Measurements from ENCODE around the gene POLR3GL. TPM values are rescaled to one million over a fixed set of nuclear protein-coding genes. Genes with fewer than 3 reads are reported as not detected.

The POLR3GL gene, protein sequence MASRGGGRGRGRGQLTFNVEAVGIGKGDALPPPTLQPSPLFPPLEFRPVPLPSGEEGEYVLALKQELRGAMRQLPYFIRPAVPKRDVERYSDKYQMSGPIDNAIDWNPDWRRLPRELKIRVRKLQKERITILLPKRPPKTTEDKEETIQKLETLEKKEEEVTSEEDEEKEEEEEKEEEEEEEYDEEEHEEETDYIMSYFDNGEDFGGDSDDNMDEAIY
- total RNA-seq (2014; rRNA removed; shearing (Covaris generic)) (19.8 and 29.8 TPM in 2 replicates), total RNA-seq (2022) (27.3 and 30.7 TPM in 2 replicates), Bru-seq, nascent RNA (percentile 80 among the genes with signal in this experiment), BruChase-seq, experiment 1, labeled RNA remaining after a 6-hour chase (percentile 93 among the genes with signal in this experiment), BruChase-seq, experiment 2, labeled RNA remaining after a 2-hour chase (percentile 90 among the genes with signal in this experiment)
- long read RNA-seq, transcript POLR3GL-202 (8 exons, 1,165 nt), result major isoform, 60 of 71 reads
- long read RNA-seq, partial matches to known transcripts, result 5 of 71 reads
- long read RNA-seq, other reads (novel, unspliced or antisense), result 3 of 71 reads

- H3K4me1 ChIP-seq (ENCODE audit: insufficient read depth, low read length, poor library complexity, severe bottlenecking), result peaks cover 51% of the 10 kb centered on the region
- intact Hi-C loops (cut with micrococcal nuclease; ENCODE audit: unreplicated experiment), result loop anchor here (1.0 kb wide), 1 partner anchor 37 kb away; the partner anchor contains the start of gene RBM8A
- H2AFZ ChIP-seq (ENCODE audit: low read length), result peak within 1 kb of the TSS; percentile 84
- H3K4me3 ChIP-seq (ENCODE audit: low read depth, low read length, poor library complexity, severe bottlenecking), result peak within 1 kb of the TSS; percentile 75
- TF ChIP-seq EZH2phosphoT487 (IDR thresholded peaks at IDR 0.05; ENCODE audit: borderline replicate concordance, low read depth, low read length), result no peak
- no peak for TF ChIP-seq CTCF (conservative IDR thresholded peaks at IDR 0.05; ENCODE audit: low read length)
- H3K9me2 ChIP-seq (ENCODE audit: insufficient read depth, low read length), result no peaks in the 10 kb centered on the region
- ChIA-PET CTCF (ENCODE audit: unreplicated experiment) (interaction anchor here (0.6 to 1.1 kb wide), 4 partner anchors 33 to 119 kb away, joined by 3 read pairs; partner anchors contain the start of gene NUDT17), POLR2A (interaction anchor here (0.5 to 5.5 kb wide), 23 partner anchors 10 to 138 kb away, joined by 3 to 58 read pairs (median 4); partner anchors contain the start of genes NUDT17, PIAS3 and RBM8A)
- DNase-seq (ENCODE audit: low spot score), result peak; percentile 95
- H3K9me3 ChIP-seq (ENCODE audit: low read length), result peaks cover 3% of the 10 kb centered on the region; the same call in 1 of the 2 replicates
- H3K4me2 ChIP-seq (ENCODE audit: low read length), result peak within 1 kb of the TSS; percentile 96
- H3K27ac ChIP-seq (ENCODE audit: low read depth, low read length, poor library complexity, severe bottlenecking), result peak within 1 kb of the TSS; percentile 36
- peaks cover 6% of the 10 kb centered on the region for H3K36me3 ChIP-seq (ENCODE audit: insufficient read depth, low read length)
- TSS peak; percentile 92 for BruUV-seq (replicated peaks)
- H3K79me2 ChIP-seq (ENCODE audit: insufficient read depth, low read depth, low read length), result peaks cover 6% of the 10 kb centered on the region; the same call in 1 of the 2 replicates
- no peaks in the 10 kb centered on the region for H4K20me1 ChIP-seq (ENCODE audit: insufficient read depth, low read length)
Observed at GRCh38 chr1:145964328-145965118, at the start of gene POLR3GL, which contains the start of gene ANKRD34A. TSS of gene POLR3GL (plus strand) at chr1:145964690. CDS start at chr1:145974866, 10,176 bp downstream. TSS of gene ANKRD34A (minus strand) at chr1:145964575. CDS start at chr1:145961759, 2,816 bp downstream.

- H3K9me3 ChIP-seq (ENCODE audit: low read length), result no peaks in the 10 kb centered on the region
- BruUV-seq (replicated peaks), result no TSS peak
- ChIA-PET CTCF (ENCODE audit: unreplicated experiment) (interaction anchor here (0.8 kb wide), 1 partner anchor 25 kb away, joined by 3 read pairs; no protein-coding TSS in a partner anchor), POLR2A (interaction anchor here (1.1 kb wide), 1 partner anchor 57 kb away, joined by 4 read pairs; the partner anchor contains the start of gene PIAS3)
- H3K36me3 ChIP-seq (ENCODE audit: insufficient read depth, low read length), result peaks cover 27% of the 10 kb centered on the region; the same call in 1 of the 2 replicates
- no peaks in the 10 kb centered on the region for H3K9me2 ChIP-seq (ENCODE audit: insufficient read depth, low read length)
- no peaks in the 10 kb centered on the region for H4K20me1 ChIP-seq (ENCODE audit: insufficient read depth, low read length)
- no peak for DNase-seq (ENCODE audit: low spot score)
- TF ChIP-seq CTCF (conservative IDR thresholded peaks at IDR 0.05; ENCODE audit: low read length), result no peak
- no peak for TF ChIP-seq EZH2phosphoT487 (IDR thresholded peaks at IDR 0.05; ENCODE audit: borderline replicate concordance, low read depth, low read length)
- no peak overlapping the region for H3K4me3 ChIP-seq (ENCODE audit: low read depth, low read length, poor library complexity, severe bottlenecking)
- H3K27ac ChIP-seq (ENCODE audit: low read depth, low read length, poor library complexity, severe bottlenecking), result no peak overlapping the region
- H3K79me2 ChIP-seq (ENCODE audit: insufficient read depth, low read depth, low read length), result no peaks in the 10 kb centered on the region
- peaks cover 22% of the 10 kb centered on the region for H3K4me1 ChIP-seq (ENCODE audit: insufficient read depth, low read length, poor library complexity, severe bottlenecking)
- H3K4me2 ChIP-seq (ENCODE audit: low read length), result no peak overlapping the region
- intact Hi-C loops (cut with micrococcal nuclease; ENCODE audit: unreplicated experiment), result no loop called here
- H2AFZ ChIP-seq (ENCODE audit: low read length), result no peak overlapping the region
Observed at GRCh38 chr1:145916745-145917144, 47.7 kb upstream of the POLR3GL start.
